Fibroblast of lung (primary cell): ENCODE measurements around the gene CCL18. TPM values are rescaled to one million over a fixed set of nuclear protein-coding genes. Genes with fewer than 3 reads are reported as not detected.
"Not testable (repeated sequence)": the region's sequence is repeated elsewhere in the genome, so short reads cannot be mapped to it uniquely, and the experiment has no call there.

Source experiments
- DNase-seq, 2 donors: peaks; one replicate each; pipeline versions ENCODE4 v3.0.0 to v3.0.0-alpha.2; 2010; ENCODE audit warnings: low read depth in 2 of 2
- H2AFZ ChIP-seq: 2 replicates; pipeline ENCODE4 v1.5.1; 2012; ENCODE audit warnings: low read length, control low read depth, inconsistent platforms
- H3K27ac ChIP-seq: 2 replicates; pipeline ENCODE4 v1.5.1; 2011; ENCODE audit warnings: low read length, control low read depth; ENCODE audit not compliant: insufficient read depth
- H3K27me3 ChIP-seq: 2 replicates; pipeline ENCODE4 v1.5.1; 2011; ENCODE audit warnings: mild to moderate bottlenecking, low read length; ENCODE audit not compliant: control insufficient read depth, insufficient read depth
- H3K36me3 ChIP-seq: 2 replicates; pipeline ENCODE4 v1.5.1; 2011; ENCODE audit warnings: low read length; ENCODE audit not compliant: control insufficient read depth, insufficient read depth
- H3K4me1 ChIP-seq: 2 replicates; pipeline ENCODE4 v1.5.1; 2011; ENCODE audit warnings: low read length; ENCODE audit not compliant: control insufficient read depth, insufficient read depth; ENCODE audit errors: extremely low read depth
- H3K4me2 ChIP-seq: 2 replicates; pipeline ENCODE4 v1.5.1; 2011; ENCODE audit warnings: low read length, control low read depth; ENCODE audit not compliant: insufficient read depth; ENCODE audit errors: extremely low read depth
- H3K4me3 ChIP-seq, 4 experiments: fragments of 200-600 bp in 1 of 4; sonication (generic) in 1 of 4; replicated peaks in 1 of 4; 2 replicates each; pipeline ENCODE4 v1.5.1; 2011 to 2016; ENCODE audit warnings: low read length in 4 of 4, low read depth in 3 of 4, mild to moderate bottlenecking in 3 of 4, control low read depth in 2 of 4, inconsistent platforms in 1 of 4, mixed read lengths in 1 of 4; ENCODE audit not compliant: insufficient read depth in 1 of 4; ENCODE audit errors: control extremely low read depth in 1 of 4
- H3K79me2 ChIP-seq: 2 replicates; pipeline ENCODE4 v1.5.1; 2012; ENCODE audit warnings: mild to moderate bottlenecking, low read length, inconsistent platforms; ENCODE audit not compliant: control insufficient read depth, insufficient read depth
- H3K9ac ChIP-seq: 2 replicates; pipeline ENCODE4 v1.5.1; 2011; ENCODE audit warnings: mild to moderate bottlenecking, low read length, control low read depth; ENCODE audit not compliant: insufficient read depth
- H3K9me3 ChIP-seq: 2 replicates; pipeline ENCODE4 v1.5.1; 2012; ENCODE audit warnings: low read depth, low read length; ENCODE audit not compliant: control insufficient read depth, insufficient read depth
- H4K20me1 ChIP-seq: 2 replicates; pipeline ENCODE4 v1.5.1; 2011; ENCODE audit warnings: low read length; ENCODE audit not compliant: control insufficient read depth, insufficient read depth; ENCODE audit errors: extremely low read depth
- EZH2 ChIP-seq: IDR thresholded peaks from 2 replicates; pipeline ENCODE4 v1.5.1; 2012; ENCODE audit warnings: low read length, control low read depth, mild to moderate bottlenecking; ENCODE audit errors: missing control alignments
- polyA plus RNA-seq, 2 donors: library from polyadenylated mRNA; depleted of rRNA in 1 of 2; stranded (reverse) in 1 of 2; unstranded in 1 of 2; fragments of >200 nt; gene quantifications; 2 replicates each; pipeline ENCODE4 v1.2.1, GENCODE V29; 2011 to 2012; ENCODE audit warnings: missing spikeins in 1 of 2
- total RNA-seq: library from RNA; depleted of rRNA; stranded (reverse); fragments of >200 nt; gene quantifications from 2 replicates; pipeline ENCODE4 v1.2.1, GENCODE V29; 2014
- TF ChIP-seq, protein P1 (sequence below), 2 donors: IDR thresholded peaks in 1 of 2; conservative IDR thresholded peaks in 1 of 2; 1 replicate in 1 of 2; 2 replicates in 1 of 2; pipeline ENCODE4 v1.5.1; 2011 to 2012; ENCODE audit warnings: low read length in 2 of 2, control low read depth in 1 of 2, inconsistent platforms in 1 of 2, low read depth in 1 of 2, mild to moderate bottlenecking in 1 of 2

Gene CCL18
- total and polyA plus RNA-seq, 2 donors (not counting 1 experiment from before 2014, with no cell fraction given), result not detected

DNA sequence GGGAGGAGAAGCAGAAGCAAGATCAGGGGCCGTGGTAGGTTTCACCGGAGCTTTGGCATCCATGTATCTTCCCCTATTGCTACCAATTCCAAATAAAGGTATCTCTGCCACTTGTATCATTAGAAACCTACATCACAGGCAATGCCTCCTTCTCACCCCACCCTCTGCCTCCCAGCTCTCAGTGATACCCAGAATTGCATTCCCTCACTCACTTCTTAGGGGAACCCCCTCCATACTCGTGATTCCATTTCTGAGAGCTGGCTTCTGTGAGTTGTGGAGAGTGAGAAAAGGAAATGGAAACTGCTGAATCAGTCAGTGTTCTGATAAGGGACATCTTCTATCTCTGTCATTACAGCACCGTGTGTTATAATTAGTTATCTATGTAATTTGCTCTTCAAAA, 28.2 kb downstream of the CCL18 start:
- no peak overlapping the region for H2AFZ ChIP-seq
- no peak overlapping the region for H3K4me3 ChIP-seq
- no peaks in the 10 kb centered on the region for H3K79me2 ChIP-seq
- H3K27ac ChIP-seq, result no peak overlapping the region
- H3K9me3 ChIP-seq, result no peaks in the 10 kb centered on the region
- H3K4me2 ChIP-seq, result no peak overlapping the region
- no peak overlapping the region for H3K9ac ChIP-seq
- H3K36me3 ChIP-seq, result no peaks in the 10 kb centered on the region
- no peak for TF ChIP-seq EZH2
- TF ChIP-seq, protein P1, sequence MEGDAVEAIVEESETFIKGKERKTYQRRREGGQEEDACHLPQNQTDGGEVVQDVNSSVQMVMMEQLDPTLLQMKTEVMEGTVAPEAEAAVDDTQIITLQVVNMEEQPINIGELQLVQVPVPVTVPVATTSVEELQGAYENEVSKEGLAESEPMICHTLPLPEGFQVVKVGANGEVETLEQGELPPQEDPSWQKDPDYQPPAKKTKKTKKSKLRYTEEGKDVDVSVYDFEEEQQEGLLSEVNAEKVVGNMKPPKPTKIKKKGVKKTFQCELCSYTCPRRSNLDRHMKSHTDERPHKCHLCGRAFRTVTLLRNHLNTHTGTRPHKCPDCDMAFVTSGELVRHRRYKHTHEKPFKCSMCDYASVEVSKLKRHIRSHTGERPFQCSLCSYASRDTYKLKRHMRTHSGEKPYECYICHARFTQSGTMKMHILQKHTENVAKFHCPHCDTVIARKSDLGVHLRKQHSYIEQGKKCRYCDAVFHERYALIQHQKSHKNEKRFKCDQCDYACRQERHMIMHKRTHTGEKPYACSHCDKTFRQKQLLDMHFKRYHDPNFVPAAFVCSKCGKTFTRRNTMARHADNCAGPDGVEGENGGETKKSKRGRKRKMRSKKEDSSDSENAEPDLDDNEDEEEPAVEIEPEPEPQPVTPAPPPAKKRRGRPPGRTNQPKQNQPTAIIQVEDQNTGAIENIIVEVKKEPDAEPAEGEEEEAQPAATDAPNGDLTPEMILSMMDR (conservative IDR thresholded peaks at IDR 0.05 in 1 of 2, IDR thresholded peaks at IDR 0.05 in 1 of 2; ENCODE audit: low read depth in 1 of 2, low read length in 2 of 2), result no peak
- H4K20me1 ChIP-seq, result no peaks in the 10 kb centered on the region
- H3K4me1 ChIP-seq, result no peaks in the 10 kb centered on the region
- no peak for DNase-seq
- H3K27me3 ChIP-seq, result no peaks in the 10 kb centered on the region

DNA sequence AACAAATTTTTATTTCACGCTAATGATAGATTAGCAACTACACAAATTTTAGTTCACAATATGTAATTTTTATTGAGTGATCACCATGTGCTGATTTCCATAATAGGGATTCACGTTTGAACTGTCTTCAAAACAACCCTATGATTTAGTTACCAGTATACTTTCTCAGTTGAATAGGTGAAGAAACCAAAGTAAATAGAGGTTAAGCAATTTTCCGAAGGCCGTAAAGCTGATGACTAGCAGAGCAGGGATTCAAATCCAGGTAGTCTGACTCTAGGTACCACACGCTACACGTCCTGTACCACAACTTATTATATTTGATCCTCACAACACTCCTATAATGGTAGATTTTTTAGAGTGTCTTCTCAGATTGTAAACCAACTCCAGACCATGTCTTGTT, 28.6 kb downstream of the CCL18 start:
- not testable (repeated sequence) for H3K4me2 ChIP-seq, H3K36me3 ChIP-seq, H3K9ac ChIP-seq, H2AFZ ChIP-seq, H3K27ac ChIP-seq, H3K79me2 ChIP-seq, H3K27me3 ChIP-seq, DNase-seq, H3K4me3 ChIP-seq, H3K4me1 ChIP-seq, H3K9me3 ChIP-seq, H4K20me1 ChIP-seq

DNA sequence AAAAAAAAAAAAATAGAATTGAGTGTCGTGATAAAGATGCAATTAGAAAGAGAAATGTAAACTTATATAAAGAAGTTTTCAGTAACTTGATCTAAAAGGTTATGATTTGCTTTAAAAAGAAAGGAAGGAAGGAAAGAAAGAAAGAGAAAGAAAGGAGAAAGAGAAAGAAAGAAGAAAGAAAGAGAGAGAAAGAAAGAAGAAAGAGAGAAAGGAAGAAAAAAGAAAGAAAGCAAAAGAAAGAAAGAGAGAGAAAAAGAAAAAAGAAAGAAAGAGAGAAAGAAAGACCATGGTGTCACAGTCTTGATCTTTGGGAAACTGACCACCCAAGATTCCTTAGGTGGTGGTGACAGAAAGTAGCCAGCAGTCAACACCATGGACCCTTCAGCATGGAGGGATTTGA, 30.2 kb downstream of the CCL18 start:
- no peak for DNase-seq
- Histone ChIP-seq H3K27me3 (no peaks in the 10 kb centered on the region), H3K79me2 (no peaks in the 10 kb centered on the region), H4K20me1 (no peaks in the 10 kb centered on the region), H3K9ac (no peak overlapping the region), H3K4me1 (no peaks in the 10 kb centered on the region), H3K36me3 (no peaks in the 10 kb centered on the region), H3K27ac (no peak overlapping the region), H2AFZ (no peak overlapping the region), H3K4me3 (no peak overlapping the region), H3K4me2 (no peak overlapping the region), H3K9me3 (no peaks in the 10 kb centered on the region)
- TF ChIP-seq EZH2, result no peak
- TF ChIP-seq, protein P1 (conservative IDR thresholded peaks at IDR 0.05 in 1 of 2, IDR thresholded peaks at IDR 0.05 in 1 of 2; ENCODE audit: low read depth in 1 of 2, low read length in 2 of 2), result no peak
